B cell (primary cell): ENCODE measurements around the gene ZNF821.

Experiments used
- EZH2 ChIP-seq: IDR thresholded peaks from 2 replicates; pipeline ENCODE4 v1.6.1; 2012; ENCODE audit warnings: borderline replicate concordance, low read depth, mild to moderate bottlenecking, moderate library complexity, low read length; ENCODE audit not compliant: insufficient read depth, poor library complexity, severe bottlenecking
- TF ChIP-seq, protein P1 (sequence below): fragments of 200-600 bp; IDR thresholded peaks from one replicate; pipeline ENCODE4 v1.8.0; 2022; ENCODE audit warnings: antibody characterized with exemption, mild to moderate bottlenecking

DNA sequence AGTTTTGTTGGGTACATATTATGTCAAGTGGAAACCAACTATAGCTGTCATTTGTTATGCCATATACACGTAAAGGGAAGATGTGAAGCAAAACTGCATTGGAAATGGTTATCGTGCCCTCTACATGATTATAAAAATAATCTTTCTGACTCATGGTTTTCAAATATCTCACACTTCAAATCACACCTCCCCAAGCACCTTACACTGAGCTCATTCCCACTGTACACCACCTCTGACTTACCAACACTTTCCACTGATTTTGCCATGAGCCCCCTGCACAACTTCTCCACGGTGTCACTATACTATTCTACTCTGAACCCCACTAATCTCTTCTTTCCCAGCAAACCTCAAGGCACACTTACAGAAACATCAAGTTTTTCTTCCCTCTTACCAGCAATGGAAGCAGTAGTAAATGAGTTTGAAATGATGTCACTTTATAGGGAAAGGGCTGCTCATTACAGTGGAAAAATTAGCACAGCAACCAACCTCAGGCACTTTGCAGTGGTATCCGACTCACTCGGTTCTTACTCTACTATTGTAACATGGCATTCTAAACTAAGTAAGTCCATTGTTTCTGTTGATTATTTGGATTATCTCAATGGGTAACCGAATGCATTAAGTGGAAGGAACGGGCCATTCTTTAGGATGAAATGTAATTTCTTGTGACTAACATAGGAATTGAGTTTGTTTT is 18.7 kb downstream of the ZNF821 start:
- TF ChIP-seq, protein P1, sequence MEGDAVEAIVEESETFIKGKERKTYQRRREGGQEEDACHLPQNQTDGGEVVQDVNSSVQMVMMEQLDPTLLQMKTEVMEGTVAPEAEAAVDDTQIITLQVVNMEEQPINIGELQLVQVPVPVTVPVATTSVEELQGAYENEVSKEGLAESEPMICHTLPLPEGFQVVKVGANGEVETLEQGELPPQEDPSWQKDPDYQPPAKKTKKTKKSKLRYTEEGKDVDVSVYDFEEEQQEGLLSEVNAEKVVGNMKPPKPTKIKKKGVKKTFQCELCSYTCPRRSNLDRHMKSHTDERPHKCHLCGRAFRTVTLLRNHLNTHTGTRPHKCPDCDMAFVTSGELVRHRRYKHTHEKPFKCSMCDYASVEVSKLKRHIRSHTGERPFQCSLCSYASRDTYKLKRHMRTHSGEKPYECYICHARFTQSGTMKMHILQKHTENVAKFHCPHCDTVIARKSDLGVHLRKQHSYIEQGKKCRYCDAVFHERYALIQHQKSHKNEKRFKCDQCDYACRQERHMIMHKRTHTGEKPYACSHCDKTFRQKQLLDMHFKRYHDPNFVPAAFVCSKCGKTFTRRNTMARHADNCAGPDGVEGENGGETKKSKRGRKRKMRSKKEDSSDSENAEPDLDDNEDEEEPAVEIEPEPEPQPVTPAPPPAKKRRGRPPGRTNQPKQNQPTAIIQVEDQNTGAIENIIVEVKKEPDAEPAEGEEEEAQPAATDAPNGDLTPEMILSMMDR = no peak
- TF ChIP-seq EZH2 = no peak
